Inflammatory macrophage treated with lipopolysaccharide for 4 hours (primary cell): ENCODE measurements around the gene NACC1.

Source experiments
- DNase-seq: peaks from one replicate; pipeline ENCODE4 v3.0.0-alpha.2; 2020

NACC1 gene

GRCh38 chr19:13149628-13150186 is 31.6 kb downstream of the NACC1 start:
- peak; percentile 39 for DNase-seq

GRCh38 chr19:13150187-13150930 is 32.3 kb downstream of the NACC1 start, which contains the start of the genes IER2 and STX10:
Gene IER2, plus strand, starts transcription at chr19:13150411. Its CDS starts 2,776 bp downstream, at chr19:13153187.
Gene STX10, minus strand, starts transcription at chr19:13150375. Its CDS starts 202 bp downstream, at chr19:13150173.
- DNase-seq = peak; percentile 97

- DNase-seq = no peak
These were observed 33.0 kb downstream of the NACC1 start for GRCh38 chr19:13150931-13151604.

DNA sequence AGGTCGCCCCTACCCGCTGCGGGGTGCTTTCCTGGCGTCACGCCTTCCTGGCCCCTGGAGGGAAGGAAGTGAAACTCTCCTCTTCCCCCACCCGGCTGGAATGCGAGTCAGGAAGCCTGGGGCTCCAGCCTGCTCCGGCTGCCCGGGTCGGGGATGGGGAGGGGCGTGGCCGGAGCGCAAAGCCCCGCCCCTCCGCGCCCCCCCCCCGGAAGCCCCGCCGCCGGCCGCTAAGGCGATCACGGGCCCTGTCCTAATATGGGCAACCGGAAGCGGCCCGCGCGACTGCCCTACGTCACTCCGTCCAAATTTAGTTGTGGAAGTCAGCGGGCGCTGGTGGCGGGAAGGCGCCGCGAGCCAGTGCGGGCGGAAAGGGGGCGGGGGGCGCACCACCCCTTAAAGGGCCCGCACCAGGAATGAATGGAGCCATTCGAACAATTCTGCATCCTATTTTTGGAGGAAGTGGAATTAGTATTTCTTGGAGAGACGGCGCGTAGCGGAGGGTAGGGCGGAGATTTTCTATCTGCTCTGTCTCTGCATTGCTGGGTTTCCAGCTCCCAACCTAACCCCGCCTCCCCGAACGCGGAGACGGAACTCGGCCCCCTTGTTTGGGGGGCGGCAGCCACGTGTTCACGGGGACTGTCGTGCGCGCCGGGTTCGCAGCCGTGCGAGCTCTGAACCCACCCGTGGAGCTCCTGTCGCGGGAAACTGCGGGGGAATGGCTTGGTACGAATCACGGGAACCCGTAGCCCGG is 33.7 kb downstream of the NACC1 start:
- peak; percentile 97 for DNase-seq

- DNase-seq = no peak
These were observed 34.4 kb downstream of the NACC1 start for GRCh38 chr19:13152356-13152973.

- DNase-seq = peak; percentile 96
These were observed 35.0 kb downstream of the NACC1 start for GRCh38 chr19:13152974-13153568.

- DNase-seq = peak; percentile 50
These were observed 35.6 kb downstream of the NACC1 start for GRCh38 chr19:13153569-13154240.

DNA sequence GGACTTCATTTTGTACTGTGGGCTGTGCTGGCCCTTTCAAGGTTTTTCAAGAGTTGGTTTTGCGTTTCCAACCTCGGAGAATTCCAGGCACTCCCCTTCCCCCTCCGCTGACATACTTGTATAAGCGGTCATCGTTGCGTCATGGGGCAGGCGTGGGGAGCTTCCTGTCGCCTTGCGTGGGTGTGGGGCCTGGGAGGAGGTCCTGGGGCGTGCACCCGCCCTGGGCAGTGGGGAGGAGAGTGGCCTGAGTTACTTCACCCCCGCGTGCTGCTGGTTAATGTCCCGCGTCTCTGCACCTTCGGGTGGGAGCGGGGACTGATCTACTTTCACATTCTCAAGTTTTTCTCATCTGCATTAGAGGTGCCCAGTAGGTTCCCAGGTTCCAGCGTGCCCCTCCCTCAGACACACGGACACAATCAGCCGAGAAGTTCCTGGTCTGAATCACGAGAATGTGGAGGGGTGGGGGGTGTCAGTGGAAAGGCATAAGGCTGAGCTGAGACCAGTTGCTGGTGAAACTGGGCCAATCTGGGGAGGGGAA is 36.2 kb downstream of the NACC1 start:
- peak; percentile 99 for DNase-seq

GRCh38 chr19:13154911-13155471 is 36.9 kb downstream of the NACC1 start:
- peak; percentile 71 for DNase-seq

GRCh38 chr19:13155472-13156359 is 37.7 kb downstream of the NACC1 start:
- DNase-seq = peak; percentile 71

GRCh38 chr19:13159713-13160112 is 41.6 kb downstream of the NACC1 start:
- no peak for DNase-seq

- DNase-seq = peak; percentile 69
These were observed 42.5 kb downstream of the NACC1 start for GRCh38 chr19:13160557-13160956.

DNA sequence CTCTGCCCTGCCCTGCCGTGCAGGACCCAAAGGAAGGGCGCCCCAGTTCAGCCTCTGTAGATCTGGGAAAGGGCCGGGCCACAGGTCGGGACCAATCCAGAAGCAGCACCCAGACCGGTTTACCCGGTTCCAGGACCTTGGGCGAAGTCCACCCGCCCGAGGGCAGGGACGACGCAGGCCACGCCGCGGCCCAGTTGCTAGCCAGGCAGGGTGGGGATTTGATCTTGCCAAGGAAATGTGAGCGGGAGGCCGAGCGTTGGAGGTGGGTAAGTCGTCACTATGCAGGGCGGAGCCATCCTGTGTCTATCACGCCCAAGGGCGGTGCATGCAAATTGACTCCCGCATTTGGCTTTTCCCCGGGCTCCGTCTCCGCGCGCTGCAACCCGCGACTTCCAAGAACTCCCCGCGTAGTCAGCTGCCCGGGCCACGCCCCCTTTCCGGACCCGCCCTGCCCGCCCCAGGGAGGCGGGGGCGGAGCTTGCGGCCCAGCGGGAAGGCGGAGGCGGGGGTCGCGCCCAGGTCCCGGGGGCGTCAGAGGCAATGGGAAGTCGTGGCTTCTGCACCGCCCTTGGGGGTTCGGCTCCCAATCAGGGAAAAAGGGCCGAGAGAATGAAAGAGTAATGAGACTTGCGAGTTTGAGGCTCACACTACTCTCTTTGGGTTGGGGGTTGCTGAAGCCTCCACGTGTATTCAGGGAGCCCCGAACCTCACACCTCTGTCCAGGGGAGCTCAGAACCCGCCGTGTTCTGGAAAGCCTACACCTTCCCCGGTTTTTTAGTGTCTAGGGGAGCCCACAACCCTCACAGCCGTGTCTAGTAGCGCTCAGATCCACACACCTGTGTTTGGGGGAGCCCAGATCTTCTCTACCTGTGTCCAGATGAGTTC is 44.9 kb downstream of the NACC1 start:
- DNase-seq = peak; percentile 95

GRCh38 chr19:13163609-13164342 is 45.7 kb downstream of the NACC1 start:
- DNase-seq = peak; percentile 38

- DNase-seq = no peak
These were observed 46.5 kb downstream of the NACC1 start for GRCh38 chr19:13164343-13165161.

DNA sequence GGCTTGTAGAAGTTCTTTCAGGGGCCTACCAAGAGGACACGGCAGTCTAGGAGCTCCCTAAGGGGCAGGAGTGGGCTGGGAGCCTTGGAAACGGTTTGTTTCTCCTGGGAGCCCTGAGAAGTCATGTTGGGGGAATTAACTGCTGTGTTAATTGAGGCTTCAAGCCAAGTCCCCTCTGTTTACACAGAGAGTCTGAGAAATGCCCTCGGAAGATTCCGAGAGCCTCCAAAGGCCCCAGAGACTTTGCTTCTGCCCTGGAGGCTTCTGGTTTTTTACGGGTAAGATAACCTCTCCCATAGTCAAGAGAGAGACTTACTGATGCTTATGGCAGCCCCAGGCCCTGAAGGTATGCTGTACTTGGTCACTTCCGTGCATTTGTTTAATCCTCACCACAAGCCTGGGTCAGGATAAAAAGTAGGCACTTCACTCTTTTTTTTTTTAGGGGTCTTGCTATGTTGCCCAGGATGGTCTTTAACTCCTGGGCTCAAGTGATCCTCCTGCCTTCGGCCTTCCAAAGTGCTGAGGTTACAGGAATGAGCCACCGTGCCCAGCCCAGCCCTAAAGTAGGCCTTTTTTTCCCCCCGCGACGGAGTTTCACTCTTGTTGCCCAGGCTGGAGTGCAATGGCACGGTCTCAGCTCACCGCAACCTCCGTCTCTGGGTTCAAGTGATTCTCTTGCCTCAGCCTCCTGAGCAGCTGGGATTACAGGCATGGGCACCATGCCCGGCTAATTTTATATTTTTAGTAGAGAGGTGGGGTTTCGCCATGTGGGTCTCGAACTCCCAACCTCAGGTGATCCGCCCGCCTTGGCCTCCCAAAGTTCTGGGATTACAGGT is 47.3 kb downstream of the NACC1 start:
- no peak for DNase-seq
